ENCODE data around the gene KIF1A.

The KIF1A gene

DNA sequence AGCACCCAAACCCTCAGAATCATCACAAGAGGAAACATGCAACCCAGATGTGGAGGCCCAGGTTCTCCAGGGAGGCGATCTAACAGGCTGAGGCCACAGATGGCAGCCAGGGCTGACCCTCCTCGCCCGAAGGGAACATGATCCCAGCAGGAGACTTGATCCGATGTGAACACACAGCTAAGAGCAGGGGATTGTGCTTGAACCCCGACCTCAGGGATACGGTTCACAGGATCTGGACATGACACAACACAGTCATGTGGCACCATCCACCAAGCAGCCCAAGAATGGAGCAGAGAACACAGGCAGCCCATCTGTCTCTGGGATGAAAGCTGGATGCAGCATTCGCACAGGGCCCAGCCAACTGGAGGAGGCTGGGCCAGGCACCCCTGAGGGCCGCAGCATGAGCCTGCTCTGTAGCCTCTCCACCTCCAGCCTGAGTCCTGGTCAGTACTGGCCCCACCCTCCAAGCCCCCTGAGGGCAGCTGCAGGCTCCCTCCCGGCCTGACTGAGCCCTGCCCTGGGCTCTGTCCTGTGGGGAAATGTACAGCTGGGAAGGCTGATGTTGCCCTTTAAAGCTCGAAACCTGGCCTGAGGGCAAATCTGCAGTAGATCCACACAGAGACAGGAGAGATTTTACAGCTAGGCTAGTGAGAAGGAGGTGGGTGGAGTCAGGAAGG is 89.4 kb downstream of the KIF1A start:
- H3K36me3 ChIP-seq (ENCODE audit: insufficient read depth, low read length) = peaks cover 4% of the 10 kb centered on the region; the same call in 1 of the 2 replicates
- H3K9me3 ChIP-seq (ENCODE audit: control insufficient read depth, insufficient read depth, low read length) = no peaks in the 10 kb centered on the region
- H3K4me1 ChIP-seq (ENCODE audit: insufficient read depth, low read length) = no peaks in the 10 kb centered on the region
- no peak overlapping the region for H3K9ac ChIP-seq (ENCODE audit: low read depth, low read length)

GRCh38 chr2:240728827-240729226 is 91.2 kb downstream of the KIF1A start:
- Histone ChIP-seq H3K36me3 (ENCODE audit: insufficient read depth, low read length) (peaks cover 9% of the 10 kb centered on the region), H3K9me3 (ENCODE audit: control insufficient read depth, insufficient read depth, low read length) (no peaks in the 10 kb centered on the region), H3K9ac (ENCODE audit: low read depth, low read length) (no peak overlapping the region), H3K4me1 (ENCODE audit: insufficient read depth, low read length) (no peaks in the 10 kb centered on the region)

- no peaks in the 10 kb centered on the region for H3K9me3 ChIP-seq (ENCODE audit: control insufficient read depth, insufficient read depth, low read length)
- no peaks in the 10 kb centered on the region for H3K4me1 ChIP-seq (ENCODE audit: insufficient read depth, low read length)
- H3K36me3 ChIP-seq (ENCODE audit: insufficient read depth, low read length) = peaks cover 14% of the 10 kb centered on the region
- H3K9ac ChIP-seq (ENCODE audit: low read depth, low read length) = no peak overlapping the region
These were observed 91.7 kb downstream of the KIF1A start for GRCh38 chr2:240728361-240728760.

- H3K4me1 ChIP-seq (ENCODE audit: insufficient read depth, low read length) = no peaks in the 10 kb centered on the region
- no peak overlapping the region for H3K9ac ChIP-seq (ENCODE audit: low read depth, low read length)
- peaks cover 14% of the 10 kb centered on the region for H3K36me3 ChIP-seq (ENCODE audit: insufficient read depth, low read length)
- H3K9me3 ChIP-seq (ENCODE audit: control insufficient read depth, insufficient read depth, low read length) = no peaks in the 10 kb centered on the region
These were observed 92.1 kb downstream of the KIF1A start for GRCh38 chr2:240727913-240728312.

DNA sequence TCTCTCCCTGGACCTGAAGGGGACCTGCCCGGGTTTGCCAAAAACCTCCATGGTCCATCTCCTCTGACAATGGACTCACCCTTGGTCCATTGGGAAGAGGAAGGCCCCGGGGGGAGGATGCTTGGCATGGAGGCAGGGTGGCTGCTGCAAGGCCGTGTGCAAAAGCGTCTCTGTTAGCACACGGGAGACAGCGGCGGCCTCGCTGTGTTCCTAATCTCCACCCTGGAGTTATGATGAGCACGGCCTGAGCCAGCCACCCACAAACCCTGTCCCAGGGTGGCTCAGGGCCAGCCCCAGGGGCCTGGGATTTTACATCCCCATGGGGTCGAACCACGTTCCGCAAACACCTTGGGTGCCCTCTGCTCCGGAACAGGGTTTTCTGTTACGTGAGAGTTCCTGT is 92.6 kb downstream of the KIF1A start:
- no peaks in the 10 kb centered on the region for H3K9me3 ChIP-seq (ENCODE audit: control insufficient read depth, insufficient read depth, low read length)
- peaks cover 14% of the 10 kb centered on the region for H3K36me3 ChIP-seq (ENCODE audit: insufficient read depth, low read length)
- no peak overlapping the region for H3K9ac ChIP-seq (ENCODE audit: low read depth, low read length)
- H3K4me1 ChIP-seq (ENCODE audit: insufficient read depth, low read length) = no peaks in the 10 kb centered on the region

- peaks cover 18% of the 10 kb centered on the region for H3K36me3 ChIP-seq (ENCODE audit: insufficient read depth, low read length)
- no peaks in the 10 kb centered on the region for H3K4me1 ChIP-seq (ENCODE audit: insufficient read depth, low read length)
- no peaks in the 10 kb centered on the region for H3K9me3 ChIP-seq (ENCODE audit: control insufficient read depth, insufficient read depth, low read length)
- H3K9ac ChIP-seq (ENCODE audit: low read depth, low read length) = no peak overlapping the region
These were observed 93.1 kb downstream of the KIF1A start for GRCh38 chr2:240726876-240727275.

GRCh38 chr2:240725671-240726070 is 94.3 kb downstream of the KIF1A start:
- Histone ChIP-seq H3K4me1 (ENCODE audit: insufficient read depth, low read length) (no peaks in the 10 kb centered on the region), H3K36me3 (ENCODE audit: insufficient read depth, low read length) (peaks cover 18% of the 10 kb centered on the region), H3K9ac (ENCODE audit: low read depth, low read length) (no peak overlapping the region), H3K9me3 (ENCODE audit: control insufficient read depth, insufficient read depth, low read length) (no peaks in the 10 kb centered on the region)

- H3K9ac ChIP-seq (ENCODE audit: low read depth, low read length) = no peak overlapping the region
- peaks cover 18% of the 10 kb centered on the region for H3K36me3 ChIP-seq (ENCODE audit: insufficient read depth, low read length)
- H3K4me1 ChIP-seq (ENCODE audit: insufficient read depth, low read length) = no peaks in the 10 kb centered on the region
- H3K9me3 ChIP-seq (ENCODE audit: control insufficient read depth, insufficient read depth, low read length) = no peaks in the 10 kb centered on the region
These were observed 94.8 kb downstream of the KIF1A start for GRCh38 chr2:240725266-240725665.

DNA sequence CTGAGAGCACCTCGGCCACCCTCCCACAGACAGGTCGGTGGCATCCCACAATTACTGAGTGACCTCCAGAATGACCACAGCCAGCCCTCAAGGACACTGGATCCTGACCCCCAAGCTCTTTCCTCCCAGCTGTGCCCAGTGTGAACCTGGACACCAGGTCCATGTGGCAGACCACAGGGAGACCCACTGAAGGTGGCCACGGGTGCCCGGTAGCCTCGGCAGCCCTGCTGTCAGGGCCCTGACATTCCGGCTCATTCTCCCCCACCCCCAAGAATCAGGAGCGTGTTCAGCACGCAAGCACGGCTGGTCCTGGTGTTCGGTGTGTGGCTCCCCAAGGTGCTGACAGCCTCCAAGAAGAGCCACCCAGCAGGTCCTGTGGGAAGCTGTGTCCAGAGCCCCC is 95.6 kb downstream of the KIF1A start:
- peaks cover 18% of the 10 kb centered on the region for H3K36me3 ChIP-seq (ENCODE audit: insufficient read depth, low read length)
- no peak overlapping the region for H3K9ac ChIP-seq (ENCODE audit: low read depth, low read length)
- no peaks in the 10 kb centered on the region for H3K9me3 ChIP-seq (ENCODE audit: control insufficient read depth, insufficient read depth, low read length)
- no peaks in the 10 kb centered on the region for H3K4me1 ChIP-seq (ENCODE audit: insufficient read depth, low read length)

DNA sequence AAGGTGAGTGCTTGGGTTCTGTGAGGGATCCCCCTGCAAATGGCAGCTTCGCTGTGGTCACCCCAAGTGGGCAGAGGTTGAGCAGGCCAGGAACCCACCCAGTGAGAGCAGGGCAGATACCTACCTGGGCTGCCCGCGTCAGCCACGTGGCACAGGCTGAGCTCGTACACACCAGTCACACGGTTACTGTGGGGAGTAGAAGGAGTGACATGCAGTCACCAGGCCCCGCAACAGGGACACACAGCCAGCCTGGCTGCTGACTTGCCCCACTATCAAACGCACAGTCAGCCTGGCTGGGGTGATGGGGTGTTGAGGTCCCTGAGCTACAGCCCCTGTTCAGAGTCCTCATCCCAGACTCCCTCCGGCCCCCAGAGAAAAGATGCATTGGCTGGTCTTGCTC is 96.2 kb downstream of the KIF1A start:
- H3K36me3 ChIP-seq (ENCODE audit: insufficient read depth, low read length) = peaks cover 18% of the 10 kb centered on the region
- H3K9ac ChIP-seq (ENCODE audit: low read depth, low read length) = no peak overlapping the region
- H3K4me1 ChIP-seq (ENCODE audit: insufficient read depth, low read length) = no peaks in the 10 kb centered on the region
- H3K9me3 ChIP-seq (ENCODE audit: control insufficient read depth, insufficient read depth, low read length) = no peaks in the 10 kb centered on the region

- Histone ChIP-seq H3K4me1 (ENCODE audit: insufficient read depth, low read length) (no peaks in the 10 kb centered on the region), H3K36me3 (ENCODE audit: insufficient read depth, low read length) (peaks cover 21% of the 10 kb centered on the region), H3K9me3 (ENCODE audit: control insufficient read depth, insufficient read depth, low read length) (no peaks in the 10 kb centered on the region), H3K9ac (ENCODE audit: low read depth, low read length) (no peak overlapping the region)
These were observed 97.0 kb downstream of the KIF1A start for GRCh38 chr2:240722796-240723735.

GRCh38 chr2:240722376-240722775 is 97.6 kb downstream of the KIF1A start:
- no peaks in the 10 kb centered on the region for H3K4me1 ChIP-seq (ENCODE audit: insufficient read depth, low read length)
- peaks cover 21% of the 10 kb centered on the region for H3K36me3 ChIP-seq (ENCODE audit: insufficient read depth, low read length)
- H3K9ac ChIP-seq (ENCODE audit: low read depth, low read length) = no peak overlapping the region
- no peaks in the 10 kb centered on the region for H3K9me3 ChIP-seq (ENCODE audit: control insufficient read depth, insufficient read depth, low read length)

GRCh38 chr2:240721596-240722180 is 98.3 kb downstream of the KIF1A start:
- no peaks in the 10 kb centered on the region for H3K9me3 ChIP-seq (ENCODE audit: control insufficient read depth, insufficient read depth, low read length)
- no peak overlapping the region for H3K9ac ChIP-seq (ENCODE audit: low read depth, low read length)
- peaks cover 21% of the 10 kb centered on the region for H3K36me3 ChIP-seq (ENCODE audit: insufficient read depth, low read length)
- H3K4me1 ChIP-seq (ENCODE audit: insufficient read depth, low read length) = no peaks in the 10 kb centered on the region

DNA sequence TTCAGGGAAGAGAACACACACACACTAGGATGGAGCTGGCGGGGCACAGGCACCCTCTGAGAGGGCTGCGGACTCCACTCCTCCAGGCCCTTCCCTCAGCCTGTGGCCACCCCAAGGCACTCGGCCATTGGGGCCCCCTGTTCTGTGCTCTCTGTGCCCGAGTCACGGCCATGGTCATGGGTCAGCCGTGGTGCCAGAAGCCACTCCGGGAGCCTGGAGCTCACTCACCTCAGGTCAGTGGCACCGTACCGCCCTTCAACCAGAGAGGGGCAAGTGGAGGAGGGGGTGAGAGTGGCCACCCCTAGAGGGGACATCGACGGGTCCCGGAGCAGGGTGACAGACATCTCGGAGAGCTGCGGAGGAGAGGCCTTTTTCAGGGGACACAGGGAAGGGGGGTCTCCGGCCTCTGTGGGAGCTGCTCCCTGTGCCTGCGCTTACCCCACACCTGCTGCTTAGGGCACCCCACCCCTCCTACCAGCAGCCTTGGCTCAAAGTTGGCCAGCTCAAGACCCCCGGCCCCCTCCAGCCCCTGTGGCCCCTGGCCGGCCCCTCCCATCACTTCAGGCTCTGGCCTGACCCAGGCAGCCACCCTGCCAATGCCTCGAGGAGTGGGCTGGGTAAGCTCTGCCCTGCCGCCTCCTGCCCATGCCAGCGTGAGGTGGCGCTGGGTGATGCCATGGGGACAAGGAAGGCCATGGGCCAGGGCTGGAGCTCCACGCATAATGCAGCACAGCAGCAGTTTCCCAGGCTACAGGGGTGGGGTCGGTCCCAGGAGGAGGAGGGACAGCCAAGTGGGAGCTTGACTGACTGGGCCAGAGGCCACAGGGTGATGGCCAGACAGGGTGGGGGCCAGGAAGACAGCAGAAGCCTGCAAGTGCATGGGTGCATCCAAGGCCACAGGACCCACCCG is 99.1 kb downstream of the KIF1A start:
- Histone ChIP-seq H3K36me3 (ENCODE audit: insufficient read depth, low read length) (peaks cover 18% of the 10 kb centered on the region), H3K9me3 (ENCODE audit: control insufficient read depth, insufficient read depth, low read length) (no peaks in the 10 kb centered on the region), H3K4me1 (ENCODE audit: insufficient read depth, low read length) (no peaks in the 10 kb centered on the region), H3K9ac (ENCODE audit: low read depth, low read length) (no peak overlapping the region)
